AG09309 (cell line): Measurements from ENCODE around the gene GABARAPL1.
"Not testable (repeated sequence)": the region's sequence is repeated elsewhere in the genome, so short reads cannot be mapped to it uniquely, and the experiment has no call there.

Source experiments
- DNase-seq: peaks from one replicate; pipeline ENCODE4 v3.0.0-alpha.2; 2010; ENCODE audit warnings: low read depth
- H3K4me3 ChIP-seq: 2 replicates; pipeline ENCODE4 v1.5.1; 2011; ENCODE audit warnings: mild to moderate bottlenecking, low read depth, low read length, moderate library complexity; ENCODE audit not compliant: control insufficient read depth
- TF ChIP-seq, protein P1 (sequence below): IDR thresholded peaks from 2 replicates; pipeline ENCODE4 v1.5.1; 2011; ENCODE audit warnings: mild to moderate bottlenecking, low read depth, low read length, inconsistent platforms; ENCODE audit not compliant: insufficient read depth, control insufficient read depth; ENCODE audit errors: missing control alignments

The GABARAPL1 gene

DNA sequence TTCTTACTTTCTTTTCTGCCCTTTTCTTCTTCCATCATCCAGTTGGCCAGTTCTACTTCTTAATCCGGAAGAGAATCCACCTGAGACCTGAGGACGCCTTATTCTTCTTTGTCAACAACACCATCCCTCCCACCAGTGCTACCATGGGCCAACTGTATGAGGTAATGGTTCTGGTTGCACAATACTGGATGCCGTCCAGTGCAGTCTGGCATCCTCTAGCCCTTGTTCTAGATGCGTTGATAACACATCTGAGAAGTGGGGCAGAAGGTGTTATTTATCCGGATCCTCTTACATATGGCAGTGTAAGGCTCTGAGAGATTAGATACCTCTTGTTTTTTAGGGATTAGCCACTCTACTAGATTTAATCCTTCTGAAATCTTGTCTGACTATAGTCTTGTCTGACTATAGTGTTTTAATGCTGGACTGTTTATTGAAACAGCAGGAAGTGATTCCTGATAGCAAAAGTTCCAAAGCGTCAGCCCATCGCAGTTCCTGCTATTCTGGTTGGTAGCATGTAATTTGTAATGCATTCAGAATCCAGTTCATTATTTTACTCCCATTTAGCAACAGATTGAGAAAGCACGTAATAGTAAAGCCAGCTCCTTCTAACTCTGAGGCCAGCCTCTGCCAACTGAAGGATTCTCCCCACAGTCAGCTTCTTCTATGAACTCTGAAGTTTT lies 7.9 kb downstream of the GABARAPL1 start:
- DNase-seq = no peak

DNA sequence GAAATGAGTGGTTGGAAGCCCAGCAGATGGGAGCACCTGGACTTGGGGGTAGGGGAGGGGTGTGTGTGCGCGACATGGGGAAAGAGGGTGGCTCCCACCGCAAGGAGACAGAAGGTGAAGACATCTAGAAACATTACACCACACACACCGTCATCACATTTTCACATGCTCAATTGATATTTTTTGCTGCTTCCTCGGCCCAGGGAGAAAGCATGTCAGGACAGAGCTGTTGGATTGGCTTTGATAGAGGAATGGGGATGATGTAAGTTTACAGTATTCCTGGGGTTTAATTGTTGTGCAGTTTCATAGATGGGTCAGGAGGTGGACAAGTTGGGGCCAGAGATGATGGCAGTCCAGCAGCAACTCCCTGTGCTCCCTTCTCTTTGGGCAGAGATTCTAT lies 9.2 kb downstream of the GABARAPL1 start:
- TF ChIP-seq, protein P1, sequence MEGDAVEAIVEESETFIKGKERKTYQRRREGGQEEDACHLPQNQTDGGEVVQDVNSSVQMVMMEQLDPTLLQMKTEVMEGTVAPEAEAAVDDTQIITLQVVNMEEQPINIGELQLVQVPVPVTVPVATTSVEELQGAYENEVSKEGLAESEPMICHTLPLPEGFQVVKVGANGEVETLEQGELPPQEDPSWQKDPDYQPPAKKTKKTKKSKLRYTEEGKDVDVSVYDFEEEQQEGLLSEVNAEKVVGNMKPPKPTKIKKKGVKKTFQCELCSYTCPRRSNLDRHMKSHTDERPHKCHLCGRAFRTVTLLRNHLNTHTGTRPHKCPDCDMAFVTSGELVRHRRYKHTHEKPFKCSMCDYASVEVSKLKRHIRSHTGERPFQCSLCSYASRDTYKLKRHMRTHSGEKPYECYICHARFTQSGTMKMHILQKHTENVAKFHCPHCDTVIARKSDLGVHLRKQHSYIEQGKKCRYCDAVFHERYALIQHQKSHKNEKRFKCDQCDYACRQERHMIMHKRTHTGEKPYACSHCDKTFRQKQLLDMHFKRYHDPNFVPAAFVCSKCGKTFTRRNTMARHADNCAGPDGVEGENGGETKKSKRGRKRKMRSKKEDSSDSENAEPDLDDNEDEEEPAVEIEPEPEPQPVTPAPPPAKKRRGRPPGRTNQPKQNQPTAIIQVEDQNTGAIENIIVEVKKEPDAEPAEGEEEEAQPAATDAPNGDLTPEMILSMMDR = no peak
- no peak overlapping the region for H3K4me3 ChIP-seq
- DNase-seq = no peak

More for the DNA sequence above, 7.9 kb downstream of the GABARAPL1 start:
- H3K4me3 ChIP-seq = no peak overlapping the region
- TF ChIP-seq, protein P1 = no peak

DNA sequence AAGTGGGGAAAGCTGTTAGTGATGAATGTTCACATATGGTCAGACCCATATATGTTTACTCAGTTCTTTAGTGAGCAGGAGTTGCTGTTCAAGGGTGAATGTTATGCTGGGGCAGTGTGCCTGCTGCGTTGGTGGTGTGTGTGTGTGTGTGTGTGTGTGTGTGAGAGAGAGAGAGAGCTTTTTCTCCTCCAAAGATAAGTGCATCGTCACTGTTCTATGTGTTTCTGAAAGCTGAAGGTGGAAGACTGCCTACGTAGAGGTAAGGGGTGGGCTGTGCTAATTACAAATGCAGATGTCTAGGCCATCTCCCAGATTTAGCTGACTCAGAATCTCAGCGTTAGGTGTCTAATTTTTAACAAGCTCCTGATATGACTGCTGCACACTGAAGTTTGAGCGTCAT lies 10.5 kb downstream of the GABARAPL1 start:
- H3K4me3 ChIP-seq = no peak overlapping the region
- TF ChIP-seq, protein P1 = no peak
- no peak for DNase-seq

DNA sequence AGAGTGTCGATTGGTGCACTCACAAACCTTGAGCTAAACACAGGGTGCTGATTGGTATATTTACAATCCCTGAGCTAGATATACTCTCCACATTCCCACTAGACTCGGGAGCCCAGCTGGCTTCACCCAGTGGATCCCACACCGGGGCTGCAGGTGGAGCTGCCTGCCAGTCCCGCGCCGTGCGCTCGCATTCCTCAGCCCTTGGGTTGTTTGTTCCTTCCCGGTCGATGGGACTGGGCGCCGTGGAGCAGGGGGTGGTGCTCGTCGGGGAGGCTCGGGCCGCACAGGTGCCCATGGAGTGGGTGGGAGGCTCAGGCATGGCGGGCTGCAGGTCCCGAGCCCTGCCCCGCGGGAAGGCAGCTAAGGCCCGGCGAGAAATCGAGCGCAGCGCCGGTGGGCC lies 12.7 kb downstream of the GABARAPL1 start:
- not testable (repeated sequence) for DNase-seq, H3K4me3 ChIP-seq

DNA sequence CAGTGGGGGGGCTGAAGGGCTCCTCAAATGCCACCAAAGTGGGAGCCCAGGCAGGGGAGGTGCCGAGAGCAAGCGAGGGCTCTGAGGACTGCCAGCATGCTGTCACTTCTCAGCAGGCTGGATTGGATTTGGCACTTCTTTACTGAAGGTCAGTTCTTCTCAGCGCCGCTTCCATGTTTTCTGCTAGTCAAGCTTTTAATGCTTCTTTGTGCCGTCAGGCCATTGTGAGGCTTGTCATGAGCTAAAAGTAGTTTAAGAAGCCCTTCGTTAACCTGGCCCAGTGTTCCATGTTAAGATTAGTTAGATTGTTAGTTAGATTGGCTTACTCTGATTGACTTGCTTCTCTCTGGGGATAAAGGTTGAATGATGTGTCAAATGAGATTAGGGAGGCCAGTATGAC lies 13.4 kb downstream of the GABARAPL1 start:
- DNase-seq = no peak
- no peak overlapping the region for H3K4me3 ChIP-seq
- TF ChIP-seq, protein P1 = no peak

DNA sequence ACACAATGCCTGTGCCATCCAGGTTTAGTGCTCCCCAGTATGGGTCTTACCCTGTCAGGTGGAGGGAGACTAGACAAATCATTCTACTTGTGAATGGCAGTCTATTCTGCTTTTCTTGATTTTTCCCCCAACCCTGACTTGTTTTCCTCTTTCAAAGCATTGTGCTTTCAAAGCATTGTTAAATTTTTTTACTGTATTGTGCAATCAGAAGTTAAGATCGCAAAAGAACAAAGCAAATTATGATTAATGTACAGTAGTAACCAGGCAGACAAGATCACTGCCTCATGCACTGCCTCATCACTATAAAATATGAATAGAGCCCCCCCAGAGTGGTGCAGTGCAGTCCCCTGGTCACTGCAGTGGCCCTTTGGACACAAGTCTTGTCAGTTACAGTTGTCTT lies 14.1 kb downstream of the GABARAPL1 start:
- DNase-seq = no peak
- H3K4me3 ChIP-seq = no peak overlapping the region
- TF ChIP-seq, protein P1 = no peak

DNA sequence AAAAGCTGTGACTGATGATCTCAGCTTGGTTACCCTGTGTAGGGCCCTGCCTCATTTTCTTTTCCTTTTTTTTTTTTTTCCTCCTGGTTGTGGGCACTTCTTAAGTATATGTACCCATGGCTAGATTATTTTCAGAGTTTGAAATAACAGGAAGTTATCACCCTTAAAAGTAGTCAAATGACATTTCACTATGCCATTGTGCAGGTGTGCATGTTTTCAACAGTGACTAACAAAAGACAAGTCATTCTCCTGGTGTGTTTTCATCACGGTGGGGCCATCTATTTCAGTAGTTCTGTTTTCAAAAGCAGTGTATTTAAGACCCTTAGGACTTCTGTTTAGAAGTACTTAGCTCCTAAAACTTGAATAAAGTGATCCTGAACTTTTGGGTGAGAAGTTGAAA lies 15.0 kb downstream of the GABARAPL1 start:
- no peak for DNase-seq
- H3K4me3 ChIP-seq = no peak overlapping the region
- TF ChIP-seq, protein P1 = no peak
